GM06990 (cell line): ENCODE data around the gene KIF5C.

Source experiments
- DNase-seq: peaks from one replicate; pipeline ENCODE4 v3.0.0-alpha.2; 2011; ENCODE audit not compliant: insufficient read length; ENCODE audit errors: extremely low read depth
- H3K27me3 ChIP-seq: replicated peaks from 2 replicates; pipeline ENCODE4 v1.6.0; 2011; ENCODE audit warnings: low read length; ENCODE audit not compliant: control insufficient read depth, insufficient read depth
- H3K36me3 ChIP-seq: 2 replicates; pipeline ENCODE4 v1.5.1; 2011; ENCODE audit warnings: low read length; ENCODE audit not compliant: control insufficient read depth, insufficient read depth
- H3K4me3 ChIP-seq: replicated peaks from 2 replicates; pipeline ENCODE4 v1.5.1; 2011; ENCODE audit warnings: low read depth, mild to moderate bottlenecking, control low read depth, low read length
- TF ChIP-seq, protein P1 (sequence below): IDR thresholded peaks from 2 replicates; pipeline ENCODE4 v1.5.1; 2011; ENCODE audit warnings: low read length, control low read depth, mild to moderate bottlenecking, inconsistent platforms; ENCODE audit not compliant: insufficient read depth, poor library complexity, severe bottlenecking

The KIF5C gene

DNA sequence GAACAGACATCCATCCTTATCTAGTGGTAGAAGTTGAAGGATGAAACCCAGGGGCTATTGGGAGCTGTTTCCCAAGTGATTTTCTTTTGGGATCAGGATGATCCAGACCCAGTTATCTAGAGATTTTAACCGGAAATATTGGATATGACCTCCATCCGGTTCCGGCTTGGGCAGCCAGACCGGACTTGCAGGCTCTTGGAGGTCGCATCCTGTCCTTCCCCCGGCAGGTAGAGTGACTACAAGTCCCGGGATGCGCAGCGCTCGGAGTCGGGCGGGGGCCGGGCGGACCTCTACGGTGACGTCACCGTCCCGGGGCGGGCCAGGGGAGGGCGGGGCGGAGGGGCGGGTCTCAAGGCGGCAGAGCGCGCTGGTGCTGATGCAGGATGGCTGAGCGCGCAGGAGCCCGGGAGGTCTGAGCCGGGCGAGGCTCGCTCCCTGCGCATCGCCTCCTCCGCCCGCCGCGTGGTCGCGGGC is at the start of gene KIF5C:
KIF5C (plus strand) TSS at position 360 of the 474 bp plus-strand sequence. CDS start 391 bp downstream, outside the sequence.
- no peaks in the 10 kb centered on the region for H3K36me3 ChIP-seq
- peak within 1 kb of the TSS; percentile 49 for H3K4me3 ChIP-seq
- DNase-seq, result peak; percentile 91
- H3K27me3 ChIP-seq, result peaks cover 3% of the 10 kb centered on the region
- TF ChIP-seq, protein P1, sequence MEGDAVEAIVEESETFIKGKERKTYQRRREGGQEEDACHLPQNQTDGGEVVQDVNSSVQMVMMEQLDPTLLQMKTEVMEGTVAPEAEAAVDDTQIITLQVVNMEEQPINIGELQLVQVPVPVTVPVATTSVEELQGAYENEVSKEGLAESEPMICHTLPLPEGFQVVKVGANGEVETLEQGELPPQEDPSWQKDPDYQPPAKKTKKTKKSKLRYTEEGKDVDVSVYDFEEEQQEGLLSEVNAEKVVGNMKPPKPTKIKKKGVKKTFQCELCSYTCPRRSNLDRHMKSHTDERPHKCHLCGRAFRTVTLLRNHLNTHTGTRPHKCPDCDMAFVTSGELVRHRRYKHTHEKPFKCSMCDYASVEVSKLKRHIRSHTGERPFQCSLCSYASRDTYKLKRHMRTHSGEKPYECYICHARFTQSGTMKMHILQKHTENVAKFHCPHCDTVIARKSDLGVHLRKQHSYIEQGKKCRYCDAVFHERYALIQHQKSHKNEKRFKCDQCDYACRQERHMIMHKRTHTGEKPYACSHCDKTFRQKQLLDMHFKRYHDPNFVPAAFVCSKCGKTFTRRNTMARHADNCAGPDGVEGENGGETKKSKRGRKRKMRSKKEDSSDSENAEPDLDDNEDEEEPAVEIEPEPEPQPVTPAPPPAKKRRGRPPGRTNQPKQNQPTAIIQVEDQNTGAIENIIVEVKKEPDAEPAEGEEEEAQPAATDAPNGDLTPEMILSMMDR, result no peak

DNA sequence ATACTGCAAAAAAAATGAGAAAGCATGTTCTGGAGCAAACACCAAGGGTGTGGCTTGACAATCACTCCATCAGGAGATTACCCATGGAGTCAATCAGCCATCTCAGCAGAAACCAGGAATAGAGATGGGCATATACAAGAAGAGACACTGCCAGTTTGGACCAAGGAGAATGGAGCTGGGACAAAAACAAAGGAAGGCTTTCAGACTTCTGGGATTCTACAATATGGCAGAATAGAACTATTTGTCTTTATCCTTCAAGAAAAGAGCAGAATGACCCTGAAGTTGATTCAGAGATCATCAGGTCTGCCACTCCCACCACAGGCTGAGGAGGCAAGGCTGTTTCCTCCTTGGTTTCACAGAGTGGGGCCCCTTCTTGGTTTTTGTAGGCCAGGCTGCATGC is 48.2 kb upstream of the KIF5C start:
- Histone ChIP-seq H3K4me3 (no peak overlapping the region), H3K27me3 (no peaks in the 10 kb centered on the region; the same call in 1 of the 2 replicates), H3K36me3 (no peaks in the 10 kb centered on the region)
- DNase-seq, result no peak
- TF ChIP-seq, protein P1, result no peak

DNA sequence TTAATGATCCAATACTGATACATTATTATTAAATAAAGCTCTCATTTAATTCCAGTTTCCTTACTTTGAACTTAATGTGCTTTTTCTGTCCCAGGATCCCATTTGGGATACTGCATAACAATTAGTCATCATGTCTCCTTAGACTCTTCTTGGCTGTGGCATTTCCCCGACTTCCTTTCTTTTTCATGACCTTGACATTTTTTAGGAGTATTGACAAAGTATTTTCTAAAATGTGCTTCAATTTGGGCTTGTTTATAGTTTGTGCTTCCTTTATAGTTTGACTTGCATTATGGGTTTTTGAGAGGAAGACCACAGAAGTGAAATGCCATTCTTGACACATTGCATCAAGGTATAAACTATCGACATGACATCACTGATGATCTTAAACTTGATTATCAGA is 46.1 kb upstream of the KIF5C start:
- no peak overlapping the region for H3K4me3 ChIP-seq

DNA sequence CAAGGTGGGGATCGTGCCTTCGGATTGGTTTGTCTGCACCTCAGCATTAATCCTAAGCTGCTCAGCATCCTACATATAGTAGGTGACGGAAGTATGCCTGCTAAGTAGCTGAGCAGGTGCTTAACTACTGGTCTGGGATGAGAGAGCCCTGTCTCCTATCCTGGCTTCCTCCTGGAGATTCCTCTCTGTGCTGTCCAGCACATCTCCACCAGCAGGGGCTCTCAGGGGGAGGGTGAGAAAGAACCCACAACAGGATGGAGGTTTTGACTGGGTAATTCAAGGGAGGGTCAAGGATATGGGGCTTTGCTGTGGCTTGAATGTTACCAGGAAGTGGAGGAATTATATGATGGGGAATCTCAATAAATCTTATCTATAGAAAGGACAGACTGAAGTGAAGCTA is 45.4 kb upstream of the KIF5C start:
- TF ChIP-seq, protein P1, result no peak
- DNase-seq, result no peak
- H3K27me3 ChIP-seq, result no peaks in the 10 kb centered on the region; the same call in 1 of the 2 replicates
- no peaks in the 10 kb centered on the region for H3K36me3 ChIP-seq
- H3K4me3 ChIP-seq, result no peak overlapping the region

More for the DNA sequence above, 46.1 kb upstream of the KIF5C start:
- TF ChIP-seq, protein P1, result no peak
- Histone ChIP-seq H3K27me3 (no peaks in the 10 kb centered on the region; the same call in 1 of the 2 replicates), H3K36me3 (no peaks in the 10 kb centered on the region)
- DNase-seq, result no peak

DNA sequence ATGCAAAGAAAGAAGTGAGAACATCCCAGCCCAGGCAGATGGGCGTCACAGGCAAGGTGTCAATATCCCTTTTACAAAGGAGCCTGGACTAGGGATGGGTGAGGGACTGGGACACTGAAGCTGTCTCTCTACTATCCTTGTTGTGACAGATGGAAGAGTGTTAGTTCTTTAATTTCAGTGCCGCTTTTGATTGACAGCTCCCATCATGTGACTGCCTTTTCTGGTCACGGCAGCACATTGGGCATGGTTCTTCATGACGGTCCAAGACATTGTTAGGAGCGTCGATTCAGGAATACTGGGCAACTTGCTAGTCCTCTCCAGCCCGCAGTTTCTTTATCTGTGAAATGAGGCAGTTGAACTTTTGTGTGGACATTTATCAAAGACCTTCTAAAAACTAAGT is 42.4 kb upstream of the KIF5C start:
- H3K27me3 ChIP-seq, result no peaks in the 10 kb centered on the region; the same call in 1 of the 2 replicates
- DNase-seq, result no peak
- H3K36me3 ChIP-seq, result no peaks in the 10 kb centered on the region
- TF ChIP-seq, protein P1, result no peak
- no peak overlapping the region for H3K4me3 ChIP-seq

DNA sequence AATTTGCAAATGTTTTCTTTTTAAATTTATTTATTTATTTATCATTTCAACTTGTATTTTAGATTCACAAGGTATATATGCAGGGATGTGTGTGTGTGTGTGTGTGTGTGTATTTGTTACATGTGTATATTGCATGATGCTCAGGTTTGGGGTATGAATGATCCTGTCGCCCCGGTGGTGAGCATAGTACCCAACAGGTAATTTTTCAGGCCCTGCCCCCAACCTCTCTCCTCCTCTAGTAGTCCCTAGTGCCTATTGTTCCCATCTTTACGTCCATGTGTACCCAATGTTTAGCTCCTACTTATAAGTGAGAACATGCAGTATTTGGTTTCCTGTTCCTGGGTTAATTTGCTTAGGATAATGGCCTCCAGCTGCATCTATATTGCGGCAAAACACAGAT is 33.0 kb upstream of the KIF5C start:
- TF ChIP-seq, protein P1, result no peak
- Histone ChIP-seq H3K4me3 (no peak overlapping the region), H3K27me3 (no peaks in the 10 kb centered on the region), H3K36me3 (no peaks in the 10 kb centered on the region)
- no peak for DNase-seq
